ENCODE results near the gene RGS6.

RGS6 gene

GRCh38 chr14:72089625-72090024 lies 157.4 kb downstream of the RGS6 start:
- no peak for DNase-seq

- no peak for DNase-seq
These were observed 162.8 kb downstream of the RGS6 start for GRCh38 chr14:72094844-72095582.

GRCh38 chr14:72097173-72097783 lies 165.0 kb downstream of the RGS6 start:
- no peak for DNase-seq

- no peak for DNase-seq
These were observed 166.0 kb downstream of the RGS6 start for GRCh38 chr14:72098210-72098609.

GRCh38 chr14:72099566-72099965 lies 167.3 kb downstream of the RGS6 start:
- no peak for DNase-seq

GRCh38 chr14:72104011-72104613 lies 171.9 kb downstream of the RGS6 start:
- peak in 1 of 4 experiments; percentile 0 for DNase-seq

GRCh38 chr14:72111911-72112310 lies 179.7 kb downstream of the RGS6 start:
- no peak for DNase-seq

GRCh38 chr14:72118841-72119240 lies 186.6 kb downstream of the RGS6 start:
- DNase-seq: no peak

GRCh38 chr14:72120315-72120714 lies 188.1 kb downstream of the RGS6 start:
- DNase-seq: no peak

- no peak for DNase-seq
These were observed 191.5 kb downstream of the RGS6 start for GRCh38 chr14:72123755-72124154.

GRCh38 chr14:72124171-72124570 lies 191.9 kb downstream of the RGS6 start:
- DNase-seq: no peak

GRCh38 chr14:72126091-72126490 lies 193.9 kb downstream of the RGS6 start:
- no peak for DNase-seq

- no peak for DNase-seq
These were observed 194.3 kb downstream of the RGS6 start for GRCh38 chr14:72126561-72126960.

- no peak for DNase-seq
These were observed 196.4 kb downstream of the RGS6 start for GRCh38 chr14:72128629-72129028.

- no peak for DNase-seq
These were observed 197.1 kb downstream of the RGS6 start for GRCh38 chr14:72129291-72129690.

- DNase-seq: no peak
These were observed 208.9 kb downstream of the RGS6 start for GRCh38 chr14:72141084-72141483.

GRCh38 chr14:72142328-72142727 lies 210.1 kb downstream of the RGS6 start:
- DNase-seq: no peak

- DNase-seq: no peak
These were observed 214.0 kb downstream of the RGS6 start for GRCh38 chr14:72146241-72146640.

GRCh38 chr14:72154645-72155378 lies 222.6 kb downstream of the RGS6 start:
- no peak for DNase-seq

- no peak for DNase-seq
These were observed 223.3 kb downstream of the RGS6 start for GRCh38 chr14:72155379-72155993.

GRCh38 chr14:72164420-72165228 lies 232.4 kb downstream of the RGS6 start:
- no peak for DNase-seq

GRCh38 chr14:72165229-72165698 lies 233.0 kb downstream of the RGS6 start:
- DNase-seq: no peak
